Astrocyte (in vitro differentiated cells and primary cell): ENCODE measurements around the gene LILRA1.
"Not testable (repeated sequence)": the region's sequence is repeated elsewhere in the genome, so short reads cannot be mapped to it uniquely, and the experiment has no call there.

Source experiments
- CTCF ChIP-seq: IDR thresholded peaks from 2 replicates; pipeline ENCODE4 v1.5.1; 2011; ENCODE audit warnings: low read depth, mild to moderate bottlenecking, inconsistent platforms, low read length, moderate library complexity; ENCODE audit not compliant: insufficient read depth
- EZH2 ChIP-seq: IDR thresholded peaks from 2 replicates; pipeline ENCODE4 v1.6.1; 2012; ENCODE audit warnings: mild to moderate bottlenecking, low read length, inconsistent platforms; ENCODE audit not compliant: insufficient read depth

GRCh38 chr19:54593445-54593844 lies at the start of gene LILRA1:
- not testable (repeated sequence) for TF ChIP-seq CTCF, EZH2
